Activated CD4-positive, CD25-positive, alpha-beta regulatory T cell treated with anti-CD3 and anti-CD28 coated beads, Interleukin-2, amount 50 U/mL, for 72 hours (primary cell): ENCODE measurements around the gene WNK2.
"Not testable (repeated sequence)": the region's sequence is repeated elsewhere in the genome, so short reads cannot be mapped to it uniquely, and the experiment has no call there.

Source experiments
- DNase-seq: peaks from one replicate; pipeline ENCODE4 v3.0.0; 2021

The WNK2 gene

DNA sequence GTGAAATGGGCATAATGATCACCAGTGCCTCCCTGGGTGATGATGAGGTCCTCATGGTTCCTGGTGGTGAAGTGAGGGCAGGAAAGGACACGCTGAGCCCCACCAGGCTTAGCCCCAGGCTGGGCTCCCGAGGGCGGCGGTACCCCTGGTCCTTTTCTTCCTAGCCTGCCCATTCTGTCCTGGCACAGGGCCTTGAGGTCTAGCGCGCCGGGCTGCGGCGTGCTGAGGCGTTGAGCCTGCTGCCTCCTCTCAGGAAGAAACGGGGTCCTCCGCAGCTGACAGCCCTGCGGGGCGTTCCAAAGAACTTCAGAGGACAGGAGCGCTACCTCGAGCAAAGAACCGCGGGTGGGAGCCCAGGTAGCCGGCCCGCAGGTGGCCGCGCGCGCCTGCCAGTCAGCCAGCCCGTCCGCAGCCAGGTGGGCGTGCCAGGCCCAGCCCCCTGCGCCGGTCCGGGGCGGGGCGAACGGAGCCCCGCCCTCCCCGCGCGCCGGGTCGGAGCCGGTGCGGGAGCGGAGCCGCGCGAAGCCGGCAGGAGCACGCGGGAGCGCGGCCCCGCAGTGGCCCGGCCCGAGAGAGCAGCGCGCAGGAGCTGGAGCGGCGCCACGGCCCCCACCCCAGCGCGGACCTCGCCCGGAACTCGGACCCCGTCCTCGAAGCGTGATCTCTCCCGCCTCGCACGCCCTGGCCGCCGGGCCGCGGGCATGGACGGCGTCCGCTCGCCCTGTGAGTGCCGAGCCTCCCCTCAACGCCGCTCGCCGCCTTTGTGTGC lies at the start of gene WNK2:
WNK2 (plus strand) TSS at position 477 of the 769 bp plus-strand sequence. CDS start 791 bp downstream, outside the sequence.
- peak; percentile 52 for DNase-seq

DNA sequence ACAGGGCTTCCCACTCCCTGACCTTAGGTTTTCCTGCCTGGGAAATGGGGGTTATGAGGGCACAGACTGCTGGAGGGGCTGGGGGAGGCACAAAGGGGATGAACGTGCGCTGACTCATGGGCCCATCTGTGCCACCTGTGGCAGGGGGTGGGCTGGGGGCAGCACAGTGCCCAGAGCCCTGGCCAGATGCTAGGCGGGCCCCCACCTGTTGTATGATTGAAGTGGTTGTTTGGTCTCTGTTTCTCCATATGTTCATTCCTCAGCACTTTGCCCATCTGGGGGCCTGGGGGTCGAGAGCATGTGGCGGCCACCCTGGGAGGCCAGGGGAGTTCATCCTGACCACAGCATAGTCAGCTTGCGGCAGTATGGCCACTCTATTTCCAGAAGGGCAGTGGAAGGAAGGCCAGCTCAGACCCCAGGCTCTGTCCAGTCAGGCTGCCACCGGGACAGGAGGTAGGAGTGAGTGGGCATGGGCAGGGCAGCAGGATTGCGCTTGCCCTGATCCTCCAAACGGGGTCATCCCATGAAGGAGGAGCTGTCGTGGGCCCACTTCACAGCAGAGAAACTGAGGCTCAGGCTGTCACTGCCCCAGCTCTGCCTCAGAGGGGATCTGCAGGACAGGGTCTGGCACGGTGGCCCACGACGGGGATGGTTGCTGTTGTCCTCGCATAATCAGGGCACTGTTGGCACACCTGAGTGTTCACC lies 49.0 kb upstream of the WNK2 start:
- no peak for DNase-seq

DNA sequence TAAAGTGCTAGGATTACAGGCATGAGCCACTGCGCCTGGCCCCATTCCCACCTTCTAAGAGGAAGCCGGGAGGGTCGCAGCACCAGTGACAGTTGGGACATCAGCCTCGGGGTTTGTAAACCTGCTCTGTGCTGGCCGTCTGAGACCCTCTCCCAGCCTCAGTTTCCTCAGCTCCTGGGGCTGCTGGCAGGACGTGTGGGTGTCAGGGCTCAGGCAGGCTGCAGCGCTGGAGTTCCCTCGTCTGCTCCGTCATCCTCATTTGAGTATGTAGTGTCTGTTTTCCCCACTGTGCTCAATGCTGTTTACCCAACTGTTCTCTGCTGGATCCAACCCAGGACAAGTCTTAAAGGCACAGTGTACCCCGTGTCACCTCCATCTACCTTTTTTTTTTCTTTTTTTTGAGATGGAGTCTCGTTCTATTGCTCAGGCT lies 47.9 kb upstream of the WNK2 start:
- DNase-seq, result no peak

DNA sequence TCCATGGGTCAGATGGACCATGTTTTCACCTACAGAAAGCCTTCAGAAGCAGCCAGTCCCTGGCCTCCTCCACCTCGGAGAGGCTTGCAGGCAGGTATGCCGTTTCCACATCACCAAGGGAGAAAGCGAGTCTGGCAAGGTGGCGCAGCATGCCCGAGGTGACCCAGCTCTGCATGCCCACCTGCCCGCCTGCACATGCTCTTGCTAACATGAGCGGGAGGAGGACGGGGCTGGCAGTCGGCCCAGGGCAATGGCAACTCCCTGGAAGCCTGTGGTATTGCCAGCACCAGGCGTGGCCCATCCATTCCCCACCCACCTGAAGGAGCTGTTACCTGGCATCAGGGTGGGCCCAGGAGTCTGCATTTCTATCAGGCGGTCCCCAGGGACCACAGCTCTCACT lies 46.6 kb upstream of the WNK2 start:
- no peak for DNase-seq

DNA sequence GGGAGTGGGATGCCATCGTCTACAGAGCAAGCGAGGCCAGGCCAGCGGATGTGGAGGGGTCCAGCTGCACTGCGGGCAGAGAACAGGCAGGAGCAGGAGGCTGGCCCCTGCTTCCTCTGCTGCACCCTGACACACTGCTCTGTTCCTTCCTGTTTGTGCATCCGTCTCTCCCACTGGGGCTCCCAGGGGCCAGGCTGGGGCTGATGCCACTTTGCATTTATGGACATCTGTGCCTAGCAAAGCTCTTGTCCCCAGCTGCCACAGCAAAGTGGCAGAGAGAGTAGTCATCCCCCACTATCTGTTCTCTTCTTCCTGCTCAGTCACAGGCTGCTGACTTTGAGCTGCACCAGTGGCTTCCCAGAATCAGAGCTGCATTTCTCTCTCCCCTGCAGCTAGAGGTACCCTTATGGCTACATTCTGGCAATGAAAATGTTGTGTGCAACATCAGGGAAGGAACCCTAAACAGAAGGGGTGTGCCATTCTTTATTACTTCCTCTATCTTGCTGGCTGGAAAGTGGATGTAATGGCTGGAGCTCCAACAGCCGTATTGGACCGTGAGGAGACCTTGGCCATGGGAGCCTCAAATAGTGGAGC lies 45.7 kb upstream of the WNK2 start:
- no peak for DNase-seq

DNA sequence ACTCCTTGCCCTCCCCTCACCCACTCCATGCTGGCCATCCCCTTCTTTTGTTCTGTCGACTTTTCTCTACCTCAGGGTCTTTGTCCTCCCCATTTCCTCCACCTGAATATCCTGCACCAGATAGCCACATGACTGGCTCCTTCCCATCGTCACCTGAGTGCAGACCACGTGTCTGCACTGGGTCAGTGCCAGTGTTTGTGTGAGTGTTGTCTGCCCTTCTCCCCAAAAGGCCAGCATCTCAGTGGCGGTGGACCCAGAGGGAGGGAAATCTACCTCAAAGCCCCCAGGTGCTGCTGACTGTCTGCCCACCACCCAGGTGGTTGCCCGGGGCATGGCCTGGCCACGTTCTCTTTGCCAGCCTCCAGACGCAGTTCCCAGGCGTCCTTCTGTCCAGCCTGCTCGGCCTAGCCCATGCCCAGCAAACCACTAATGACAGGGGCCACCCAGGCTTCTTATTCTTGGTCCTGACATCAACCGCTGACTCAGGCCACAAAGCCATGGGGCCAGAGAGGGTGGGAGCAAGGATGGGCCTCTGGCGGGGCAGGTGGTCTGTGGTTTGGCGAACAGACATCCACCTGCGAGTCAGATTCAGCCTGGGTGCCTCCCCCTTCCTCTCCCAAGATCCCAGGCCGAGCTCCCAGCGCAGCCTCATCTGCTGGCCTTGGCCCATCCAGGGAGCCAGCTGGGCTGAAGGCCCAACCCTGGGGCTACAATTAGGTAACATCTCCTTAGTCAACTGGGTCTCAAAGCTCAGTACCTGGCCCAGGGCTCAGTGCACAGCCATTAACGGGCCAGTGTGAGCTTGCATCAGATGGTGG lies 44.4 kb upstream of the WNK2 start:
- no peak for DNase-seq

DNA sequence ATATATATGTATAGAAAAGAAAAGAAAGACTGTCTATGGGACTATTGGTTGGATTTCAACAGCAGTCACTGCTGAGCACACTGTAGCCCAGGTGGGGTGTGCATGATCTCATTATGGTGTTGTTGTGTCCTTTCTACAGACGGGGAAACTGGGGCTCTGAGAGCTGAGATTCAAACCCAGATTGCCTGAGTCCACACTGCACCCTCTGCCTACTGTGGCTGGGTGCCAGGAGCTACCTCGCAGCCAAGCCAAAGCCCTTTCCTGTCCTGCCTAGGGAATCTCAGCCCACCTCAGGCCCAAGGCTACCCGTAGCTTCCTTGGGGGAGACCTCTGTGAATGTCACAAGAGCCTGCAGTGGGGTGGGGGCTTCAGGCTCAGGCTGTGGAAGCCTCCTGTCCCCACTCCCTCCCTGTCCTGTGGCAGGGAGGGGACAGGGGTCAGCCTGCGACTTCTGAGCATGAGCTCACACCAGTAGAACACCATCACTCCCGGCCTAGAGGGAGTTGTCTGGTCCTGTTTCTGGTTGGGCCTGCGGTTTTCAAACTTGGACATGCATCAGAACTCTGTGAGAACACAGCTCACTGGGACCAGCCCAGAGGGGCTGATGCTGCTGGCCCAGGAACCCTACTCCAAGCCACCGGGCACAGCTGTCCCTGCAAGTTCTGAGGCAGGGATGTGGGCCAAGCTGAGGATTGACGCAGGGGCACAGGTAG lies 42.0 kb upstream of the WNK2 start:
- DNase-seq, result no peak

DNA sequence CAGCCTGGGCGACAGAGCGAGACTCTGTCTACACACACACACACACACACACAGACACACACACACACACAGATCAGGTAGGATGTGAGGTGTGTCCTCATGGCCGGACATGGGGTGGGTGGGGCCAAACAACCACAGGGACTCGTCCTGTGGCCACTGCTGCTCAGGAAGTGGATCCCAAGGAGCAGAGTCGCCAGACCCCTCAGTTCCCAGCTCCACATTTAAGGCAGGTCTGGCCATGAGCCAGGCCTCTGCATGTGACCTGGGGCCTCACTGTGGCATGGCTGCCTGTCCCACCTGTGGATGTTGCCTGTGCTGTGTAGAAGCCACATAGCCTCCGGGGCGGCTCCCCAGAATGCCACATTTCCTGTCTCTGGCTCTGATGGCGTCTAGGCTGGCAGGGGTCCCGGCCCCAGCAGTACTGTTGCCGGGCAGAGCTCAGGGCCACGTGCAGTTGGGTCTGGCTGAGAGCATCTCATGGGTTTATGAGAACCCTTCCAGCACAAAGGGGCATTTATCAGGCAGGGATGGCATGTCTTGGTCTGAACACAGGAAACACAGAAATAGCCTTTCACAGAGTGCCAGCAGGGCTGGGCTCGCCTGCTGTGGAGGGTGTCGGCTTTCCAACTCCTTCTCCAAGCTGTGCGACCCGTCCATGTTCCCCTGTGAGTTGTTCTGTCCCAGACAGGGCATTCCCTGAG lies 40.0 kb upstream of the WNK2 start:
- DNase-seq, result peak; percentile 42

DNA sequence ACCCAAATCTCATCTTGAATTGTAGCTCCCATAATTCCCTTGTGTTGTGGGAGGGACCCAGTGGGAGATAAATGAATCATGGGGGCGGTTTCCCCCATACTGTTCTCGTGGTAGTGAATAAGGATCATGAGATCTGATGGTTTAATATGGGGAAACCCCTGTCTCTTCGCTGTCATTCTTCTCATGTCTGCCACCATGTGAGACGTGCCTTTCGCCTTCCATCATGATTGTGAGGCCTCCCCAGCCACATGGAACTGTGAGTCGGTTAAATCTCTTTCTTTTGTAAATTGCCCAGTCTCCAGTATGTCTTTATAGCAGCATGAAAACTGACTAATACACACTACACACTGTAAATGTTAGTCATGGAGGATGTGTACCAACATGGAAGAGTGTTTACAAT lies 37.2 kb upstream of the WNK2 start:
- not testable (repeated sequence) for DNase-seq

DNA sequence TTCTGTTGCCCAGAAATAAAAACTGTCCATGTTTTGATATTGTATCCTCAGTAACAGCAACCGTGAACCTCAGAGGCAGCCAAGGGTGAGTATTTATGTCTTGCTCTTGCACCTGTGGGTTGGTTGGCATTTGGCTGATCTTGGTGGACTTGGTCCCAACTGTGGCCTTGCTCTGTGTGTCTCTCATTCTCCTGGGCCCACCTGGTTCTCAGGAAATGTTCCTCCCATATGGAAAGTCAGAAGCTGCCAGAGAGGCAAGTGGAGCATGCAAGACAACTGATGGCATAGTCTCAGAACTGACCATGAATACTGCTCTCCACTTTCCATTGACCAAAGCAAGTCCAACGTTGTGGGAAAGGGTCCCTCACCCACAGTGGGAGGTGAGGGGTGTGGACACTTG lies 36.3 kb upstream of the WNK2 start:
- no peak for DNase-seq

DNA sequence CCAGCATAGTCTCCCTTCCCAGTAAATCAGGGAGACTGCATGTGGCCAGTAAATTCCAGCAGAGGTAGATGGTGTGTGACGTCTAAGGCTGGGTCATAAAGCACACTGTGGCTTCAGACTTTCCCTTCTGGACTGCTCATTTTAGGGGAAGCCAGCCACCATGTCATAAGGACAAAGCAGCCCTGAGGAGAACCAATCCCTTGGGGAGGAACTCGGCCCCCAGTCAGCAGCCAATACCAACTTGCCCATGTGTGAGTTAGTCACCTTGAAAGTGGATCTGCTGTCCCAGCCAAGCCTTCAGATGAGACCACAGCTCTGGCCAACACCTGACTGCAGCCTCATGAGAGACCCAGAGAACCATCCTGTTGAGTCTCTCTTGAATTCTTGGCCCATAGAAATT lies 35.2 kb upstream of the WNK2 start:
- no peak for DNase-seq

DNA sequence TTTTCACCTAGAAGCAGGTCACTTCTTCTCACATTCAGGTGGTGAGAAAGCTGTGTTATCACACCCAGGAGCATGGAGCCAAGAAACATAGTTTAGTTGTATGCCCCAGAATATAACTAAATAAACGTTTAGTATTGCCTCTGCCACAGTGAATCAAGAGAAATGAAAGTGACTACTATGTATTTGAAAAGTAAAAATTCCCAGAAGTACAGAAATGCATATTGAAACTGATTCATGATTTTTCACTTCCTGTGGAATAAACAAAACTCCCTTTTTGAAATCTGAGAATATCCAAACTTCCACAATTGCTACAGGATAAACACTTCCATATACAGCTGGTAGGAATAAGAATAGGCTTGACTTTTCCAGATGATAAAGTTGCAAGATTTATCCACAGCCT lies 34.6 kb upstream of the WNK2 start:
- no peak for DNase-seq

DNA sequence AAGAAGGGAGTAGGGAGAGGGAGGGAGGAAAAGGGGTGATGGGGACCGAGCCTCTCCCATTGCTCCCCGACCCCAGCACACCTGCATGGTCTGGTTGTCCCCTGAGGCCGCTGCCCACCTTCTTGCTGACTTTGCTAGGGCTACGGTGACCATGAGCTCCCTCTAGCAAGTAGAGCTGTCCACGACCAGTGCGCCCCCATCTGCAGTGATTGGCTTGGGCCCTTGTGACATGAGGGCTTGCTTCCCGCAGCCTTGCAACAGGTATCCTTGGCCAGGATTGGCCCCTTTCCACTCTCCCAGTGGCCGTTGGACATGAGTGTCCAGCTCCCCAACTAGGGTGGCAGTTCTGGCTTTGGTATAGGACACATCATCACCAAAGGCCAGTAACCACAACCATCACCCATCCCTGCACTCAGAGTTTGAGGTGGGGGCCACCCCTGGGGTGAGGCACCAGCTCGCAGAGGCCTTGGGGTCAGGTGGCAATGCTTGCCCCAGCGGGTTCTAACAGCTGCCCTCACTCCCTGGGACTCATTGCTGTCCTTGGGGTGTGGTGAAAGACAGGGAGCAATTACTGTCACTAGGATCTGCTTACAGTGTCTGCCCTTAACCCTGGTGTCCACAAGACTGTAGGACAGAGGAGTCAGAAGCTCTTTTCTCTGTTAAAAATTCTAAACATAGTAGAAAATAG lies 32.7 kb upstream of the WNK2 start:
- no peak for DNase-seq

DNA sequence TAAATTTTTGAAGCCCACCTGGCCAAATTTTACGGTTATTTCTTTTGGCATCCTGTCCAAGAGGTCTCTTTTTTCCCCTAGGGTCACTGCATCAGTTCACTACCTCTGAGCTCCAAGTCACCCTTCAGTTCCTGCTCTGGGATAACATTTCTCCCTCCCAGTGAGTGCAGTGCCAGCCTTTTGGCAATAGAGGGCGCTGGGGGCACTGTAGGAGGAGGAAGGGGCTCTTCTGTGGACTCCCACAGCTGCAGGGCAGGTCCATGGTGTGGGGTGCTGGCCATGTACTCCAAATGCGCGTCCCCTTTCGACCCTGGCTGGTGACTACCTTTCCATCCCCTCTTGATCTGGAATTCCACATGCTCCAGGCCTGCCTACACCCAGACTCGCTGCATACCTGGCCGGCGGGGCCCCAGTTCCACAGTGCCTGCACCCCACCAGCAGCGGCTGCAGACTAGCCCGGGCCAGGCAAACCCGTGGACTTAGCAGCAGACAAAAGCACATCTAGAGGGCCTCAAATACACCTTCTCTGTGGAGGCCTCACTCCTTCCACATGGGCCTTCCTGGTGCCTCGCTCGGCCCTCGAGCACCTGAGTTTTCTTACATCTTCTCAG lies 29.5 kb upstream of the WNK2 start:
- no peak for DNase-seq

DNA sequence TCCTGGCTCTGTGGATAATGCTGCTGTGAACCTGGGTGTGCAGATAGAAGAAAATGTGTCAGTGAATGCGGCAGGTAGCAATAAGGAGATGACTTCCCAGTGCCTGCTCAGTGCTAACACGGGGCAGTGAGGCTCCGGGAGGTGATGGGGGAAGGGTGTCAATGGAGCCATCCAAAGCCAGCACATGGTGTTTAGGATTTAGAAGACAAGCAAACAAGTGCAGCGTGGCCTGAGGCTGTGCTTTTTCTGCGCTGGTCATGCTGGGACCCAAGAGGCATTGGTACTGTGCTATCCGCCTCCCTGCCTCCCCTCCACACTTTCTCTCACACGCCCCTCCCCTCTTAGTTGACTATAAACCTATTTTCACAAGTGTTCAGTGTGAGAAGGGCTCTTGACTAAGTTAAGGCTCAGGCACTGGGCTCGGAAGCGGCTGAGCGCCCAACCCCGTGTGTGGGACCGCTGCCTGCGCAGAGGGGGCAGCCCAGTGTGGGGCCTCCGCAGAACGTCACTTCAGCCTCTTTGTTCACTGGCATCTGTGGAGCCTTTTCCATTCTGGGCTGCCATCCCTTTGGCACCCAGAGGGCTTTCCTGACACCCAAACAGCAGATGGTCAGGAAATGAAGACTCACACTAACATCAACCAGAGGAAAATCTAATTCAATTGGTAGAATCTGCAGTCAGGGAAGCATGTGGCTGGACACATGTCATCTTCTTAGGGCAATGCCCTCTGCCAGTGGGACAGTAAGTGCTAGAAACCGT lies 28.0 kb upstream of the WNK2 start:
- DNase-seq, result no peak

DNA sequence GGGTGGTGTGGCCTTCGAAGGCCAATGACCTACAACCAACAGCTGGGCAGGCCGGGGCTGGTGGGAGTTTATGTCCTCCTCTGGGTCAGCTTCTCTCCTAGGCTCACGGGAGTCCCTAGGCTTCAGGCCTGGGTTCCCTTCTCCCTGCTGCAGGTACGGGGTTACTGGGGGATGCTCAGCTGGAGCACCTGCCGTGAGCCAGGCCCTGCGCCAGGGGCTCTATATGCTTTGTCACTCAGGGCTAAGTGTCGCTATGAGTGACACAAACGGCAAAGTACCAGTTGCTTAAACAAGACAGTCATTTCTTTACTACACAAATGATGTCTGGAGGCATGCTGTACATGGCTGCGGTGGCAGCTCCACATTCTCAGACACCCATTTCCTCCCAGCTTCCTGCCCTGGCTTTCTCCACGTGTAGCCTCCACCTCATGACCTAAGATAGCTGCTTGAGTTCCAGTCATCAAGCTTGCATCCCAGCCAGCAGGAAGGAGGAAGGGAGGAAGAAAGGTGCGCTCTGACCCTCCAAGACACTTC lies 27.4 kb upstream of the WNK2 start:
- peak; percentile 43 for DNase-seq

DNA sequence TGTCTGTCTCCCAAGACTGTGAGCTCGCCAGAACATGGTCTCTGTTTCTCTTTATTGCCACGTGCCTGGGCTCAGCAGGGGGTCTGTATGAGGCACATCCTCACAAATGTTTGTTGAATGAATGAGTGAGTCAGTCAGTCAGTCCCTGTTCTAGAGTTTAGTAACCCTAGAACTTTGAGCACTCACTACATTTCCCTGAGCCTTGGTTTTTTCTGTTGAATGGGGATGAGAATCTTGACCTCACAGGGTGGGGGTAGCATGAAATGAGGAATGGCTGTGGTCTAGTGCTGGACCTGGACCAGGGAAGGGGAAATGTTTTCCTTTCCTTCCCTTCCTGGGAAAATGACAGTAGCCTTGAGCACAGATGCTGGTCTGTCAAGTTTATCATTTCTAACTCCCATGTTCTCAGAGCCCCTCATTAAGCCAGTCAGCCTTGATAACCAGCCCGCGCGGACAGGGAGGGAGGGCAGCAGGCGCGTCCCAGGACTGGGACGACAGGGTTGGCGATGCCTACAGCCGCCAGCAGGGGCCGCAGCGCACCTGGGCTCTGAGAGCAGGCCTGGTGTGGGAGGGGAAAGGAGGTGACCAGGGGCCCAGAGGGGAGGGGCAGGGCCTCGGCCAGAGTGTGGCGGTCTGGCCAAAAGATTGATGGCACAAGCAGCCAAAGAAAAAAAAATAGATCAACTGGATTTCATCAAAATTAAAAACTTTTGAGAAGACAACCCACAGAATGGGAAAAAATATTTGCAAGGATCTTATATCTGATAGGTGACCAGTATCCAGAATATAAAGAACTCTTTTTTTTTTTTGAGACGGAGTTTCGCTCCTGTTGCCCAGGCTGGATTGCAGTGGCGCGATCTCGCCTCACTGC lies 24.1 kb upstream of the WNK2 start:
- peak; percentile 86 for DNase-seq

DNA sequence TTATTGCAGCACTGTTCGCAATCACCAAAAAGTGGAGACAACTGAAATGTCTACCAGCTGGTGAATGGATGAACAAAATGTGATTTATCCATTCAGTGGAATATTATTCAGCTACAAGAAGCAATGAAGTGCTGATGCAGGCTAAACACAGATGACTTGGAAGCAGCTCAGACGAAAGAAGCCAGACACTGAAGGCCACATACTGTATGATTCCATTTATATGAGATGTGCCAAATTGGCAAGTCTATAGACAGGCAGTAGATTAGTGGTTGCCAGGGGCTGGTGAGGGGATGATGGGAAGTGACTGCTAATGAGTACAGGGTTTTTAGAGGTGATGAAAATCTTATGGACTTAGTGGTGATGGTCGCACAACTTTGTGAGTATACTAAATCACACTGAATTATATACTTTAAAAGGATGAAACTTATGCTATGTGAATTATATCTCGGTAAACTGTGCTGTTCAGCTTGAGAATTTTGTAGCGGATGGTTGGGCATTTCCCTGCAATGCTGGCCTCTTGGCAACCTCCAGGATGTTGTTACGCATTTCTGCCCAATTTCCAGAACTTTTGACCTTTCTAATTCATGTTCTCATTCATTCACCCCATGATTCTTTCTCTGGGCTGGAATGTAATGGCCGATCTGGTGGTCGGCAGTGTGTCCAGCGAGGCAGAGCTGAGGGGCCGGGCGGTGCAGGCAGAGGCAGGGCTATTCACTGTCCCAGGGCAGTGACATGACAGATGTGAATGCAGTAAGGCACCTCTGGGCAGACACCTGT lies 22.0 kb upstream of the WNK2 start:
- DNase-seq, result no peak
